AML-193 (cell line): ENCODE data around the gene LRRN4CL.
"Not testable (repeated sequence)": the region's sequence is repeated elsewhere in the genome, so short reads cannot be mapped to it uniquely, and the experiment has no call there.

Experiments
- DNase-seq, 2 experiments: peaks; one replicate each; lab custom pipeline; 2025; lab: John Stamatoyannopoulos, UW

LRRN4CL gene

DNA sequence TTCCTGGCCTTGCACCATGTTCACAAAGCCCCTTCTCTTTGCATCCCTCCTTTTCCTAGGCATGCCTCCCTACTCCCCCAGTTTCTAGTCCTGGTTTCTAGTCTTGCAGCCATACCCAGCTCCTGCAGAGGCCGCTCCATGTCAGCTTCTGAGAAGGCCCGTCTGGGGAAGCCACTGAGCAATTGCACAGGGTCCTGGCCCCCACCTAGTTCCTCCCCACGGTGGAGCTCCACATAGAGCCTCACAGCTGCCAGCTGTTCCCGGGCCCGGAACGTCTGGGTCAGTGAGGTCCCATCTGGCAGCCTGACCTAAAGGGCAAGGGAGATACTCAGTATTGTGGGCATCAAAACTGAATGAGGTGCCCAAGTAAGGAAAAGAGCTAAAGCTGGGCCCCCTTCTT lies 12.6 kb downstream of the LRRN4CL start:
- DNase-seq, result no peak

DNA sequence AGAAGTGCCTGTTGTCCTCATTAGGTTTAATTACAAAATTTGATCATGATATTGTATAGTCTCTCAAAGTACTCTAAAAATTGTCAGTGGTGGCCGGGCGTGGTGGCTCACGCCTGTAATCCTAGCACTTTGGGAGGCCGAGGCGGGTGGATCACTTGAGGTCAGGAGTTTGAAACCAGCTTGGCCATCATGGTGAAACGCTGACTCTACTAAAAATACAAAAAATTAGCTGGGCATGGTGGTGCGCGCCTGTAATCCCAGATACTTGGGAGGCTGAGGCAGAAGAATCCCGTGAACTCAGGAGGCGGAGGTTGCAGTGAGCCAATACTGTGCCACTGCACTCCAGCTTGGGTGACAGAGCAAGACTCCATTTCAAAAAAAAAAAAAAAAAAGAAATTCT lies 13.9 kb downstream of the LRRN4CL start:
- DNase-seq, result not testable (repeated sequence)

DNA sequence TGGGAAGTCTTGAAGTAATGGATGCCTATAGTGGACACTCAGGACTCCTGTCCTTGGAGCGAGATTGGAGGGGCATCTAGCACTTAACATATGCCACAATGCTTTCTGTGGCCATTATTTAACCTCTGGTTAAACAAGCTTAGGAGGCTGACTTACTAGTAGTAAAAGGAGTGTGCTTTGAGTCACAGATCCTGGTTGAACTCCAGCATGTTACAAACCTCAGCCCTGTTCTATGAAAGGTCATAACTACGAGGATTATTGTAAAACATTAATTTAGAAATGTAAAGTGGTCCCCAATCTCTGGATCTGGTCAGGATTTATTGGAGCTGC lies 16.2 kb downstream of the LRRN4CL start:
- DNase-seq, result no peak

DNA sequence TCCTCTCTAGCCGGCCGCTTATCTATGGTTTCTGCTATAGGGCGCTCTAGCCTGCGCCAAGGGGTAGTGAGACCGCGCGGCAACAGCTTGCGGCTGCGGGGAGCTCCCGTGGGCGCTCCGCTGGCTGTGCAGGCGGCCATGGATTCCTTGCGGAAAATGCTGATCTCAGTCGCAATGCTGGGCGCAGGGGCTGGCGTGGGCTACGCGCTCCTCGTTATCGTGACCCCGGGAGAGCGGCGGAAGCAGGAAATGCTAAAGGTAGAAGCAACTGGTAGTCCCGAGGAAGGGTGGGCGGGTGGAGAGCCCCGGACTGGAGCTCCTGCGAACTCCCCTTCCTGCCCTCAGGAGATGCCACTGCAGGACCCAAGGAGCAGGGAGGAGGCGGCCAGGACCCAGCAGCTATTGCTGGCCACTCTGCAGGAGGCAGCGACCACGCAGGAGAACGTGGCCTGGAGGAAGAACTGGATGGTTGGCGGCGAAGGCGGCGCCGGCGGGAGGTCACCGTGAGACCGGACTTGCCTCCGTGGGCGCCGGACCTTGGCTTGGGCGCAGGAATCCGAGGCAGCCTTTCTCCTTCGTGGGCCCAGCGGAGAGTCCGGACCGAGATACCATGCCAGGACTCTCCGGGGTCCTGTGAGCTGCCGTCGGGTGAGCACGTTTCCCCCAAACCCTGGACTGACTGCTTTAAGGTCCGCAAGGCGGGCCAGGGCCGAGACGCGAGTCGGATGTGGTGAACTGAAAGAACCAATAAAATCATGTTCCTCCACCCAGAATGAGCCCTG lies 17.5 kb downstream of the LRRN4CL start, which contains the start of the genes LBHD1 and UQCC3:
Gene LBHD1, minus strand, starts transcription at position 660 of the 782 bp plus-strand sequence. CDS start 2,236 bp downstream, outside the sequence.
Gene UQCC3, plus strand, starts transcription at position 66 of the 782 bp plus-strand sequence. Its CDS starts 73 bp downstream, at position 139.
- DNase-seq, result peak; percentile 86 to 88

DNA sequence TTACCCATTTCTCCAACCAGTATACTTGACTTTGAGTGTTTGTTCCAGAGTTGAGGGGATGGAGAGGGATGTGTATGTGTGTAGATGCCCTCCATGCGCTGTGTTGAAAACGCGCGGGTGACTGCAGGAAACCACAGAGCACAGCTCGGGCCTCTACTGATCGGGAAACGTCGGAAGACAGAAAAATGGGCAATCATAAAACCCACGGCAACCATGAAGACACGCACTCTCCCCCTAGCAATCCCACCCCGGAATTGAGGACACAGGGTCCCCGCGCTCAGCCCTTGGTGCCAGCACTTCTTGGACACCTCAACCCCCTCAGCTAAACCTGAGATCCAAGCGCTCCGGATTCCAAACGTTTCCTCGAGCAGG lies 18.1 kb downstream of the LRRN4CL start:
- DNase-seq, result peak; percentile 64 to 67

DNA sequence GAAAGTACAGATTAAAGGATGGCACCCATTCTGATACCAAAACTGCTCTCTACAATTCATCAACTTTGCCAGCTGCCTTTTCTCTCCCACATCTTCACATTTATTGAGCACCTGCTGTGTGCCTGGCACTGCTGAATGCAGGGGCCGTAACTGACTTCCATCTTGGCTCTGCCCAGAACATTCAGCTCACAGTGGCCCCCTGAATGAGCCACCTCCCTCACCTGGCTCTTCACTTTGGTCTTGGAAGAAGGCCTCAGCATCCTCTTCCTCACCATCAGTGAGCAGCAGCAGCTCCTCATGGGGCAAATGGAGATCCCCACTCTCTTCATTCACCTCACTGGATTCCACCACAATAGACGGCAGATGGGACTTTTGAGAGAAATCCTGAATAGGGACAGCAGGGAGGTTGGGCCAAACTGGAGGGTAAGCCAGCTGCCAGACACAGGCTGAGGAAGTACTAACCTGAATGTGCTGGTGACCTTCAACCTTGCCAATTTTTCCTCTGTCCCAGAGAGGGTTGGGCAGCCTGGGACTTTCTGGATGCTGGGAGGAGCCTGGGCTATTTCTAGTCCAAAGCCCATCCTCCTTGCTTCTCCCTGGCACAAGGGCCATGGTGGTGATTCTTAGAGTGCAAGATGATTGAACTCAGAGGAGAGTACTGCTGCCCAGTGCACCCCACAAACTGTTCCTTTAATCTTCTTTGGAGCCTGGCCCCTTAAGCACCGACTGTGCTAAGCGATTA lies 19.7 kb downstream of the LRRN4CL start:
- DNase-seq, result no peak

DNA sequence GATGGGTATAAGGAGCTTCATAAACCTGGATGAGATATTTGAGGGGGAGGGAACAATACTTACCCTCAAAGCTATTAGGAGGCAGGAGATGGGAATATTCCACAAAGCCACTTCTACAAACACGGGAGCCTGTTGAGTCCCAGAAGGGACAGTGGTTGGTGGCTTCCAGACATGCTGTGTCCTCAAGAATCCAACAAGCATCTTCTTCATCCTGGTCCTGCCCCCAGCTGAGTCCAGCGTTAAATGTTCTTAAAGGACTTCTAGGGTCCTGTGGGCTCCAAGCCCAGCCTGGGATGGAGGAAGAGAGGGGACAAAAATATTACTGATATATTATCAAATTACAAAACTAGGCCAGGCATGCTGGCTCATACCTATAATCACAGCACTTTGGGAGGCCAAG lies 21.9 kb downstream of the LRRN4CL start:
- DNase-seq, result no peak

DNA sequence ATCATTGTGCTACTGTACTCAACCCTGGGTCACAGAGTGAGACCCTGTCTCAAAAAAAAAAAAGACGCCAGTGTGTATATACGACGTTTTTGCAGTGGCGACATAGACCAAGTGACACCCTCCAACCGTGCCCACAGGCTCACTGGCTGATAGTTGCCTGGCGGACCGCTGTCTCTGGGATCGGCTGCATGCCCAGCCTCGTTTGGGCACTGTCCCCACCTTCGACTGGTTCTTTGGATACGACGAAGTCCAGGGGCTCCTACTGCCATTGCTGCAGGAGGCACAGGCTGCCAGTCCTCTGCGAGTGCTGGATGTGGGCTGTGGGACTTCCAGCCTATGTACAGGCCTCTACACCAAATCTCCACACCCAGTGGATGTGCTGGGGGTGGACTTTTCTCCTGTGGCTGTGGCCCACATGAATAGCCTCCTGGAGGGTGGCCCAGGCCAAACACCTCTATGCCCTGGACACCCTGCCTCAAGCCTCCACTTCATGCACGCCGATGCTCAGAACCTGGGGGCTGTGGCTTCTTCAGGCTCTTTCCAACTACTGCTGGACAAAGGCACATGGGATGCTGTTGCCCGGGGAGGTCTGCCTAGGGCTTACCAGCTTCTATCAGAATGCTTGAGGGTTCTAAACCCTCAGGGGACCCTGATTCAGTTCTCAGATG lies 22.9 kb downstream of the LRRN4CL start:
- no peak for DNase-seq

DNA sequence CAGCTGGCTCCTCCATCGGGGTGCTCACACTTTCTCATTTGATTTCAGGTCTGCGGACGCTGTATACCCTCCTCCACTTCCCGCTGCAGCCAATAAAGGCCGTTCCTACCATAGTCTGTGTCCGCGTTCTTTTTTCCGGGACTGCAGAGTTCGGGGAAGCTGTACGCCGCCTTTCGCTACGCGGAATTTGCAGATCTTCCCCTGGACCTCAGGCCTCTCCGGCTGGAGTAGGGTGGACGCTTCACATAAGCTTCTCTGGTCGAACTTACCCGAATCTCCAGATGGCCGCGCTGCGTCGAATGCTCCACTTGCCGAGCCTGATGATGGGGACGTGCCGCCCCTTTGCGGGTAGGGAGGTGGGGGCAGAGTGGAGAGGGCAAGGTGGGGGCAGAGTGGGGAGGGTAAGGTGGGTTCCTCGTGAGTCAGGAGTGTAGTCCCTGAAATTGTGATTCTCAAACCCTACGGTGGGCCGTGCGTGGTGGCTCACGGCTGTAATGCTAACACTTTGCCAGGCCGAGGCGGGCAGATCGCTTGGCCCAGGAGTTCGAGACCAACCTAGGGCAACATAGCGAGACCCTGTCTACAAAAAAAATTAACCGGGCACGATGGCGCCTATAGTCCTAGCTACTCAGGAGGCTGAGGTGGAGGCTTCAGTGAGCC lies 23.6 kb downstream of the LRRN4CL start:
- DNase-seq, result peak; percentile 35 to 66

DNA sequence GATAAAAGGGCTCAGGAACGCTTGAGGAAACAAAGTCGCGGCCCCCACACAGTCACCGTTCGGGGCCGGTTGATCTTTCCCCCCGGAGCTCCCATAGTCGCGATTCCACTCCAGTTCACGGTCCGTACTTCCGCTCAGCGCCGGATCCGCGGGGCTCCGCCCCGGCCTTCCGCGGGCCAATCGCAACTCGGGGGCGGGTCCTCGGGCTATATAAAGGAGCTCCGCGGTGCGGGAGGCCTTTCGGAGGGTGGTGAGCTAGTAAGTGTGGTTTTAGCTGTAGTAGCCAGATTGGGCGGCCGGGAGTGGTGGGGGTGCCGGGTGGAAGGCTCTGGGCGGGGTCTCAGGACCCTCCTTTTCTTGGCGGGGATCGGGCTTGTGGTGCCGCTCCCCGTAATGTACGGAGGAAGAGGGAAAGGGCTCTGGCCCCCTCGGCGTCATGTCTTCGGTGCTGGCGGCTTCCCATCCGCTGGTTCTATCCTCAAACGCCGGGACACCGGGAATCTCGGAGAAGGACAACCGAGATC lies 24.2 kb downstream of the LRRN4CL start, which contains the start of the genes C11orf98 and CSKMT:
Gene C11orf98, minus strand, starts transcription at position 136 of the 524 bp plus-strand sequence. Its CDS starts 41 bp downstream, at position 95.
Gene CSKMT, plus strand, starts transcription at position 238 of the 524 bp plus-strand sequence. CDS start 568 bp downstream, outside the sequence.
- peak; percentile 84 to 85 for DNase-seq

DNA sequence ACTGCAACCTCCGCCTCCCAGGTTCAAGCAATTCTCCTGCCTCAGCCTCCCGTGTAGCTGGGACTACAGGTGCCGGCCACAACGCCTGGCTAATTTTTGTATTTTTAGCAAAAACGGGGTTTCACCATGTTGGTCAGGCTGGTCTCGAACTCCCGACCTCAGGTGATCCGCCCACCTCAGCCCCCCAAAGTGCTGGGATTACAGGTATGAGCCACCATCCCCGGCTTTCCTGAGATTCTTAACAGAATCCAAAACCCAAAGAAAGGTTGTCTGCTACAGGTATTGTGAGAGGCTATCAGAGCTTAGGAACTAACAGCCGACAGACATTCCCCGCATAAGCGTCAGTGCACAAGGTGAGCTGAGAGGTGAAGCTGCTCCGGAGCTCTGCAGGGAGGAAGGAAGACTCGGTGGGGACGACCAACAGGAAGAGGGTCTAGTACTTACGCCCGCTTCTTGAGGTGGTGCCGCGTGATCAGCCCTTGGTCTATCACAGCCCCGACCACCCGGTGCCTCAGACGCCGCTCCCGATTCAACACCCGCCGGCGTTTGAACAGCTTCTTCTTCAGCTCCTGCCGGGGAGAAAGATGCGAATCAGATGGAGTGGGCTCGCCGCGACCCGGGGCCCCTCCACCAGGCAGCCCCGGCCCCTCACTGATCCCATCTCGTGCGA lies 24.8 kb downstream of the LRRN4CL start:
- DNase-seq, result peak; percentile 52 to 58

DNA sequence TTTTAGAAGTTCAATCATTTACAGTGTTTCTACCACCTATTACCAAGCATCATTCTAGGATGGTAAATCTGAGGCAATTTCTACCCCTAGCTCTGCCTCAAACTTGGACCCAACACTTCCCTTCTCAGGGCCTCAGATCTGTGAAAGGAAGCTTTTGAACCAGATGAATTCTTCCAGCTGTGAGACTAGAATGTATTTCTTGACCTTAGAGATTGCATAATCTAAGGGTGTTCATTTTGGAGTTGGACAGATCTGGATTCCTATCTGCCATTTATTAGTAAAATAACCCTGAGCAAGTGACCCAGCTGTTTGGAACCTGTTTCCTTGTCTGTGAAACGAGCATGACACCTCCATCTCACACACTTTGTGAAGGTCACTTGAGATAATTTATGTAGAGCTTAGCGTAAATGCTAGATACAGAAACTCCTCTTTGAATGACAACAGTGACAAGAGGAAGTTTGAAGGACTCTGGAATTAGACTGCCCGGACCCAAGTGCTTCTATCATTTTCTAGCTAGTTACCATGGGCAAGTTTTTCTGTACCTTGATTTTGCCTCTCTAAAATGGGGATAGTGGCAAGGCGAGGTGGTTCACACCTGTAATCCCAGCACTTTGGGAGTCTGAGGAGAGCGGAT lies 32.4 kb downstream of the LRRN4CL start:
- peak in 1 of 2 experiments; percentile 12 for DNase-seq

DNA sequence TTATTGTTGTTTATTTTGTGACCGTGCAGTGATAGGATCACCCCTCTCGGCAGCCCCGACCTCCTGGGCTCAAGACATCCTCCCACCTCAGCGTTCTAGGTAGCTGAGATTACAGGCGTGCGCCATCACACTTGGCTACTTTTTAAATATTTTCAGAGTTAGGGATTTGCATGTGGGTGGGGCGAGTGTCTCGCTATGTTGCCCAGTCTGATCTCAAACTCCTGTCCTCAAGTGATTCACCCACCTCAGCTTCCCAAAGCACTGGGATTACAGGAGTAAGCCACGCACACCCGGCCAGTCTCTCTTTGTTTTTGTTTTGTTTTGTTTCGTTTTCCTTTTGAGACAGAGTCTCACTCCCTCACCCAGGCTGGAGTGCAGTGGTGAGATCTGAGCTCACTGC lies 35.0 kb downstream of the LRRN4CL start:
- no peak for DNase-seq

DNA sequence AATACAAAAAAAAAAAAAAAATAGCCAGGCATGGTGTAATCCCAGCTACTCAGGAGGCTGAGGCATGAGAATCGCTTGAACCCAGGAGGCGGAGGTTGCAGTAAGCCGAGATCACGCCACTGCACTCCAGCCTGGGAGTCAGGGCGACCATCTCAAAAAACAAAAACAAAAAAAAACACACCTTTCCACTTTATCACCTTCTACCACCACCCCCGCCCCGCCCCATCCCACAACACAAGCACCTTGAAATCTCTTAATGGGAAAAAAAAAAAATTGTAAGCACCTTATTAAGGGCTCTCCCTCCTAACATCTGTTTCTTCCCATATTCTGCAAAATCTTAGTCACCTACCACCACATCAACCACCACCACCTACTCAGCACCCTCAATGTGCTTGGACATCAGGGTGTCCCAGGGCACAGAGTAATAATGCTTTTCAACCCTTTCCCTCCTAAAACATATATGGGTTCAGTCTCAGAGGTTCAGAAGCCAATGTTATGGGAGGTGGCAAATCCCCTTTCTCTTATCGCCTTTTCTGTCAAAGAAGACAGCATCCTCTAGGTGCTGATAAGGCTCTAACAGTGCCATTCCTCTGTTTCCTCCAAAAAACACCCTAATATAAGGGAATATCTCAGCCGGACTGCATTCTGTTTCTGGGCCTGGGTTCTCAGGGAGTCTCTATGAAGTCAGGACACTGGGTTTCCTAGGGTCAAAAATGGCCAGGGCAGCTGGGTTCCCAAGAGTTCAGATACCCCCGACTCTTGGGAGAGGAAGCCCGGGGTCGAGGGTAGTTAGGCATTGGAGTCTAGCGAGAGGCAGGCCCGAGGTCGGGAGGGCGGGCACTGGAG lies 36.9 kb downstream of the LRRN4CL start:
- DNase-seq, result no peak

DNA sequence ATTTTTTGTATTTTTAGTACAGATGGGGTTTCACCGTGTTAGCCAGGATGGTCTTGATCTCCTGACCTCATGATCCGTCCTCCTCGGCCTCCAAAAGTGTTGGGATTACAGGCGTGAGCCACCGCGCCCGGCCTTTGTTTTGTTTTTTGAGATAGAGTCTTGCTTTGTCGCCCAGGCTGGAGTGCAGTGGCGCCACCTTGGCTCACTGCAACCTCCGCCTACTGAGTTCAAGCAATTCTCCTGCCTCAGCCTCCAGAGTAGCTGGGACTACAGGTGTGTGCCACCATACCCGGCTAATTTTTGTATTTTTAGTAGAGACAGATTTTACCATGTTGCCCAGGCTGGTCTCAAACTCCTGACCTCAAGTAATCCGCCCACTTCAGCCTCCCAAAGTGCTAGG lies 39.0 kb downstream of the LRRN4CL start:
- DNase-seq, result not testable (repeated sequence)

DNA sequence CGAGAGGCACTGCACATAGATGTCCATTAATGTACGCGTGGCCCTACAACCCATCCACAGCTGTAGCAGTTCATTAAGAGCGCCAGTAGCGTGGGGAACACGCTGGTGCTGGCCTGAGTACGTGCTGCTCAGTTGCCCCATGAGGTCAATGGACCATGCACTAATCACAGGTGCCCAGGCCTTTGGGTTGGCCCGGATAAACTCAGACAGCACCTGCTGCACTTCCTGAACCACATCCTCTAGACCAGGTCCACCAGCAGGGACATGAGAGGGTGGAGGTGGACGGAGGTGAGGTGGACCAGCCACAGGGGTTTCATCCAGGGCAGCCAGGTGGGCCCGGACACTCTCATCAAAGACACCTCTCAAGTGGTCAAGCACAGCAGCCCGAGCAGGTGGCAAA lies 39.8 kb downstream of the LRRN4CL start:
- no peak for DNase-seq

DNA sequence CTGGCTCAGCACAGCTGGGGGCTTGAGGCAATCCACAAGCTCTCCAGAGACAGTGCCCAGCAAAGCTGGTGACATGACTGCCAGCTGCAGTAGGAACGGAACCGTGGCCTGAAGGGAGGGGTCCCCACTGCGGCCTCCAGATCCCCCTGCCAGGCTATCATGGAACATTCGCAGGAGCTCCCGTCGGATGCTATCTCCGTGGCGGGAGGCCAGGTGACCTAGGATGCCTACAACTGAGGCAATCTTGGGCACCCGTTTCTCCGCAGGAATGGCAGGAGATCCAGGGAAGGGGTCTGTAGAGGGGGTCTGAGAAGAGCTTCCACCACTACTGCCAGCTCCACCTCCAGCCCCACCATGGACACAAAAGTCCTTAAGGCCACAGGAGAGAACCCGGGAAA lies 40.4 kb downstream of the LRRN4CL start:
- no peak for DNase-seq

DNA sequence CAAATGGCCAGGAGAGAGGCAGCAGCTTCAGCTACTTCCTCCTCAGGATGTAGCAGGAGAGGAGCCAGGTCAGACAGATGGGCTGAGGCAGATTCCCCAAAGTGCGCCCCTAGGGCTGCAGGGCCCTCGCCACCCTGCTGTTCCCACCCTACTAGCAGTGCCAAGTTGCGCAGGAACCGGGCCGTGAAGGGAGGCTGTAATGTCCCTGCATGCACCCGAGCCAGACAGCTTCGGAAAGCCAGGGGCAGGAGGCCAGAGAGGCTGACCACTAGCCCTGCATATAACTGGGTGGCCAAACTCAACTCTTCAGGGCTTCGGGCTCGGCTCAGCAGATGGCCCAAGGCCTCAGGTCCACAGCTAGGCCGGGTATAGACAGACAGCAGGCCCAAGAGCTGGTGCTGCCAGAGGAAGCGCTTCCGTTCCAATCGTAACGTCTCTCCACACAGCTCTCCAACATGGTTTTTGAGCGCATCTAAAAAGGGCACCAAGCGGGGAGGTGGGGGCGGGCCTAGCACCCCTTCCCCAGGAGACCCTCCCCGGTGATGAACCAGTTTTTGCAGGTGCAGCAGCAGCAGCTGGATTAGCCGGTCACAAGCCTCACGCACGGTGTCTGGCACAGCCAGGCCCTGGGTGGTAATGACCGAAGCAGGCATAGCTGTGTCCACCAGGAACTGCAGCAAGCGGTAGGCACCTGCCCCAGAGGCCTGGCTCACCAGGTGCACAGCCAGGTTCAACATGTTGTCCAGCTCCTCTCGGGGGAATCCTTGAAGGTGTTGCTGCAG lies 41.0 kb downstream of the LRRN4CL start:
- no peak for DNase-seq

DNA sequence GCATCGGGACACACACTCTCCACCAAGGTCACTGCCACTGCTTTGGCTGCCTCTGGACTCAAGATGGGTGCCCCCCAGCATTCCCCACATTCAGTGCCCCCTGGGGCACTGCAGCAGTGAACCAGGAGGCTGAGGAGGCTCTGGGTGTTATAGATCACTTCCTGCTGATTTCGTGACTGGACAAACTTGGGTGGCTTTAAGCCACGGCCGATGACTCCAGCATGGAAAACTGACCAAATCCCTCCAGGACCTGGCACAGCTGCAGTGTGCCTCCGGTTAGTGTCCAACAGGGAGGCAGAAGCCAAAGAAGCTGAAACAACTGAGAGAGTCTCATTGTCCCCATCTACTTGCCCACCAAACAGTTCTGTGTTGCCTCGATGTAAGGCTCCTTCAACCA lies 41.7 kb downstream of the LRRN4CL start:
- no peak for DNase-seq
